Stimulated activated CD4-positive, alpha-beta T cell treated with anti-CD3 and anti-CD28 coated beads, Interleukin-1b, Interleukin-23, amount 100 ng/mL, for 4 hours (primary cell): ENCODE measurements around the gene RABIF.
"Not testable (repeated sequence)": the region's sequence is repeated elsewhere in the genome, so short reads cannot be mapped to it uniquely, and the experiment has no call there.

ENCODE experiments used
- DNase-seq, 2 donors: peaks; one replicate each; pipeline ENCODE4 v3.0.0-alpha.2; 2020; ENCODE audit warnings: low read depth in 2 of 2

Gene RABIF

GRCh38 chr1:202834771-202835547 is 54.0 kb downstream of the RABIF start:
- peak in 1 of 2 donors; percentile 12 for DNase-seq

DNA sequence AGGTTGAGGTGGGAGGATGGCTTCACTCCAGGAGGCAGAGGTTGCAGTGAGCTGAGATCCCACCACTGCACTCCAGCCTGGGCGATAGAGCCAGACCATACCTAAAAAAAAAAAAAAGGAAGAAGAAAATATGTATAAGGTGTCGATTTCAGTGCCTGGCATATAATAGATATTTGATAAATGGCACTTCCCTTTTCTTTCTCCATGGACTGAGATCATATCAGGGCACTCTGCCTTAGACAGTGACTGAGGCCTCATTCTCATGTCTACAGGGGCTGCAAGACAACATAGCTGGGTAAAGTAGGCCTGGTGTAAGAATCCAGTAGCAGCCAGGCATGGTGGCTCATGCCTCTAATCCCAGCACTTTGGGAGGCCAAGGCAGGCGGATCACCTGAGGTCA is 57.0 kb downstream of the RABIF start:
- DNase-seq = no peak

GRCh38 chr1:202829223-202829622 is 59.7 kb downstream of the RABIF start:
- not testable (repeated sequence) for DNase-seq
